ENCODE results near the gene MPZL1.
A peak's percentile ranks its signal among the peaks of the same experiment; 100 is the strongest.
"Not testable (repeated sequence)": the region's sequence is repeated elsewhere in the genome, so short reads cannot be mapped to it uniquely, and the experiment has no call there.

Gene MPZL1

GRCh38 chr1:167784876-167785550 is 63.2 kb downstream of the MPZL1 start:
- DNase-seq = no peak

- DNase-seq = no peak
Measured at GRCh38 chr1:167786502-167786901, 64.7 kb downstream of the MPZL1 start.

GRCh38 chr1:167789501-167789900 is 67.7 kb downstream of the MPZL1 start:
- no peak for DNase-seq

- no peak for DNase-seq
Measured at GRCh38 chr1:167790117-167790516, 68.3 kb downstream of the MPZL1 start.

GRCh38 chr1:167791281-167792187 is 69.8 kb downstream of the MPZL1 start:
- DNase-seq = peak; percentile 15

GRCh38 chr1:167792188-167792565 is 70.4 kb downstream of the MPZL1 start:
- DNase-seq = no peak

- no peak for DNase-seq
Measured at GRCh38 chr1:167794043-167794442, 72.3 kb downstream of the MPZL1 start.

- peak; percentile 94 for DNase-seq
Measured at GRCh38 chr1:167795810-167796740, 74.3 kb downstream of the MPZL1 start.

GRCh38 chr1:167797015-167797414 is 75.2 kb downstream of the MPZL1 start:
- no peak for DNase-seq

- DNase-seq = no peak
Measured at GRCh38 chr1:167798952-167799351, 77.2 kb downstream of the MPZL1 start.

GRCh38 chr1:167799747-167800146 is 78.0 kb downstream of the MPZL1 start:
- no peak for DNase-seq

- DNase-seq = no peak
Measured at GRCh38 chr1:167800251-167800650, 78.5 kb downstream of the MPZL1 start.

GRCh38 chr1:167802235-167802634 is 80.5 kb downstream of the MPZL1 start:
- DNase-seq = no peak

GRCh38 chr1:167803358-167804207 is 81.8 kb downstream of the MPZL1 start:
- peak; percentile 96 for DNase-seq

- DNase-seq = no peak
Measured at GRCh38 chr1:167805041-167805556, 83.3 kb downstream of the MPZL1 start.

- DNase-seq = not testable (repeated sequence)
Measured at GRCh38 chr1:167806235-167806634, 84.5 kb downstream of the MPZL1 start.

GRCh38 chr1:167806676-167807075 is 84.9 kb downstream of the MPZL1 start:
- DNase-seq = not testable (repeated sequence)

GRCh38 chr1:167808104-167808503 is 86.3 kb downstream of the MPZL1 start:
- DNase-seq = no peak

- DNase-seq = no peak
Measured at GRCh38 chr1:167808690-167809089, 86.9 kb downstream of the MPZL1 start.

- no peak for DNase-seq
Measured at GRCh38 chr1:167812972-167813371, 91.2 kb downstream of the MPZL1 start.

- DNase-seq = no peak
Measured at GRCh38 chr1:167815650-167816049, 93.9 kb downstream of the MPZL1 start.
